Endothelial cell of umbilical vein (primary cell): ENCODE data around the gene MRPL58. TPM values are rescaled to one million over a fixed set of nuclear protein-coding genes. Genes with fewer than 3 reads are reported as not detected.

ENCODE experiments used
- Bru-seq: library from RNA; stranded (reverse); fragments of 400-500 nt; gene quantifications from one replicate; lab custom pipeline; 2021; lab: Mats Ljungman, UMichigan
- BruChase-seq, 2 experiments: library from RNA; stranded (reverse); fragments of 400-500 nt; gene quantifications; one replicate each; lab custom pipeline; 2021; lab: Mats Ljungman, UMichigan
- BruUV-seq: library from RNA; stranded (reverse); fragments of 400-500 nt; replicated peaks from 2 replicates; lab custom pipeline; 2021; lab: Mats Ljungman, UMichigan
- CTCF ChIA-PET: fragments of 300-600, 350-600 bp; sonication (Branson Sonifier 250); formaldehyde crosslinking; loops from one replicate; lab custom pipeline; 2021; ENCODE audit warnings: antibody characterized with exemption, inconsistent platforms; lab: Charles Lee
- POLR2A ChIA-PET: fragments of 300-600, 350-600 bp; sonication (Branson Sonifier 250); formaldehyde crosslinking; loops from one replicate; lab custom pipeline; 2021; ENCODE audit warnings: antibody characterized with exemption, inconsistent platforms; lab: Charles Lee
- DNase-seq: peaks from one replicate; pipeline ENCODE4 v3.0.0-alpha.2; 2011; ENCODE audit warnings: low read depth, low spot score
- FAIRE-seq: peaks from 2 replicates; lab custom pipeline; 2011; peaks lifted over from hg19 to GRCh38; lab: Jason Lieb, UNC
- H2AFZ ChIP-seq: 2 replicates; pipeline ENCODE4 v1.6.0; 2012; ENCODE audit warnings: low read depth, low read length, control low read depth, inconsistent platforms
- H3K27ac ChIP-seq: 2 replicates; pipeline ENCODE4 v1.5.1; 2011; ENCODE audit warnings: low read depth, mild to moderate bottlenecking, control low read depth, low read length, moderate library complexity; ENCODE audit not compliant: insufficient read depth
- H3K27me3 ChIP-seq, 2 experiments: 2 replicates each; pipeline versions ENCODE4 v1.6.0 to v1.6.1; 2011; ENCODE audit warnings: low read length in 2 of 2, mixed read lengths in 1 of 2; ENCODE audit not compliant: control insufficient read depth in 2 of 2, insufficient read depth in 2 of 2
- H3K36me3 ChIP-seq, 2 experiments: 2 replicates in 1 of 2; 3 replicates in 1 of 2; pipeline ENCODE4 v1.5.1; 2011; ENCODE audit warnings: low read length in 2 of 2, mild to moderate bottlenecking in 1 of 2, moderate library complexity in 1 of 2; ENCODE audit not compliant: control insufficient read depth in 2 of 2, insufficient read depth in 2 of 2; ENCODE audit errors: extremely low read depth in 1 of 2
- H3K4me1 ChIP-seq: 3 replicates; pipeline ENCODE4 v1.5.1; 2011; ENCODE audit warnings: mild to moderate bottlenecking, low read length; ENCODE audit not compliant: control insufficient read depth, insufficient read depth; ENCODE audit errors: extremely low read depth
- H3K4me2 ChIP-seq: 2 replicates; pipeline ENCODE4 v1.6.1; 2011; ENCODE audit warnings: low read length, control low read depth, mixed read lengths; ENCODE audit not compliant: insufficient read depth
- H3K4me3 ChIP-seq, 3 experiments: fragments of 200-600 bp in 1 of 3; sonication (generic), shearing (Covaris generic) in 1 of 3; replicated peaks in 1 of 3; 2 replicates each; pipeline ENCODE4 v1.5.1; 2011 to 2016; ENCODE audit warnings: control low read depth in 3 of 3, low read length in 3 of 3, mild to moderate bottlenecking in 2 of 3, inconsistent platforms in 1 of 3, low read depth in 1 of 3, moderate library complexity in 1 of 3; ENCODE audit not compliant: insufficient read depth in 1 of 3
- H3K79me2 ChIP-seq: 2 replicates; pipeline ENCODE4 v1.6.0; 2012; ENCODE audit warnings: low read length, inconsistent platforms; ENCODE audit not compliant: control insufficient read depth, insufficient read depth
- H3K9ac ChIP-seq: replicated peaks from 2 replicates; pipeline ENCODE3; 2011; ENCODE audit warnings: low read length, control low read depth; ENCODE audit not compliant: insufficient read depth; ENCODE audit errors: extremely low read depth
- H3K9me1 ChIP-seq: replicated peaks from 3 replicates; pipeline ENCODE4 v1.6.0; 2011; ENCODE audit warnings: mild to moderate bottlenecking, low read length; ENCODE audit not compliant: control insufficient read depth, insufficient read depth; ENCODE audit errors: extremely low read depth
- H3K9me3 ChIP-seq: replicated peaks from 2 replicates; pipeline ENCODE4 v1.5.1; 2012; ENCODE audit warnings: low read length, inconsistent platforms; ENCODE audit not compliant: control insufficient read depth, insufficient read depth
- H4K20me1 ChIP-seq: replicated peaks from 2 replicates; pipeline ENCODE3; 2011; ENCODE audit warnings: mild to moderate bottlenecking, low read length; ENCODE audit not compliant: control insufficient read depth, insufficient read depth; ENCODE audit errors: extremely low read depth
- EZH2 ChIP-seq: IDR thresholded peaks from 2 replicates; pipeline ENCODE4 v1.6.1; 2012; ENCODE audit warnings: borderline replicate concordance, low read depth, mild to moderate bottlenecking, moderate library complexity, low read length, inconsistent platforms; ENCODE audit not compliant: severe bottlenecking
- FOS ChIP-seq: IDR thresholded peaks from 2 replicates; pipeline ENCODE4 v1.6.1; 2011; ENCODE audit warnings: mild to moderate bottlenecking, low read length, moderate library complexity, borderline replicate concordance; ENCODE audit not compliant: insufficient read depth
- GATA2 ChIP-seq: IDR thresholded peaks from 2 replicates; pipeline ENCODE4 v1.7.0; 2011; ENCODE audit warnings: low read depth, mild to moderate bottlenecking, moderate library complexity, mixed read lengths, low read length; ENCODE audit not compliant: insufficient read length, insufficient read depth
- JUN ChIP-seq: IDR thresholded peaks from 2 replicates; pipeline ENCODE4 v1.6.1; 2011; ENCODE audit warnings: borderline replicate concordance, low read depth; ENCODE audit not compliant: insufficient read length, insufficient read depth
- MYC ChIP-seq: IDR thresholded peaks from one replicate; pipeline ENCODE4 v1.6.1; 2011; ENCODE audit warnings: mild to moderate bottlenecking, low read depth, low read length
- POLR2A ChIP-seq: IDR thresholded peaks from 2 replicates; pipeline ENCODE4 v1.6.1; 2012; ENCODE audit warnings: low read depth, mild to moderate bottlenecking, control low read depth, low read length
- POLR2AphosphoS5 ChIP-seq: IDR thresholded peaks from 2 replicates; pipeline ENCODE4 v1.6.1; 2012; ENCODE audit warnings: low read depth, mild to moderate bottlenecking, control low read depth, low read length, moderate library complexity; ENCODE audit not compliant: insufficient read depth
- dilution Hi-C: fragments of 300-500 bp; cut with MboI; formaldehyde crosslinking; loops from one replicate; pipeline ENCODE4 v1.15.0; 2019; ENCODE audit warnings: low sequenced_read_pairs; ENCODE audit not compliant: extremely low pct_ligation_motif_present
- intact Hi-C: fragments of 100-400 bp; cut with micrococcal nuclease; formaldehyde crosslinking; loops from one replicate; pipeline ENCODE4 v1.10.0; 2022
- long read RNA-seq: library from polyadenylated mRNA; stranded (forward); transcript quantifications from one replicate; pipeline ENCODE4 v2.0.0, GENCODE V29; 2021
- polyA minus RNA-seq, 3 experiments: library from RNA; depleted of rRNA, polyadenylated mRNA; stranded (reverse); fragments of >200 nt; gene quantifications; 1 replicate in 1 of 3; 2 replicates in 2 of 3; pipeline ENCODE4 v1.2.3, GENCODE V29; 2011
- polyA plus RNA-seq, 4 experiments: library from polyadenylated mRNA; depleted of rRNA in 3 of 4; stranded (reverse) in 3 of 4; unstranded in 1 of 4; fragments of >200 nt; gene quantifications; 2 replicates each; pipeline versions ENCODE4 v1.2.1 to v1.2.3, GENCODE V29; 2011 to 2012; ENCODE audit warnings: missing spikeins in 1 of 4
- total RNA-seq: library from RNA; stranded (reverse); gene quantifications from 2 replicates; pipeline ENCODE4 v1.2.3, GENCODE V29; 2021
- TF ChIP-seq, protein P1 (sequence below): IDR thresholded peaks from 2 replicates; pipeline ENCODE4 v1.6.1; 2011; ENCODE audit not compliant: insufficient read depth, insufficient read length
- TF ChIP-seq, protein P2 (sequence below), 2 donors: IDR thresholded peaks; 1 replicate in 1 of 2; 2 replicates in 1 of 2; pipeline ENCODE4 v1.5.1; 2011; ENCODE audit warnings: low read length in 2 of 2, mild to moderate bottlenecking in 2 of 2, moderate library complexity in 2 of 2, control low read depth in 1 of 2, inconsistent platforms in 1 of 2, low read depth in 1 of 2; ENCODE audit not compliant: insufficient read depth in 1 of 2; ENCODE audit errors: extremely low read depth in 1 of 2

MRPL58 gene
- 38.0 and 38.8 TPM in 2 replicates for total RNA-seq
- polyA plus RNA-seq: 28.7 and 43.7 TPM in 2 replicates
- 44.5 and 44.8 TPM in 2 replicates for polyA plus RNA-seq (2011; cell fraction: cytosol; rRNA removed)
- polyA plus RNA-seq (2011; cell fraction: nucleus; rRNA removed): 19.1 and 25.5 TPM in 2 replicates
- polyA plus RNA-seq (2012): 33.8 and 38.9 TPM in 2 replicates
- 15.2 and 21.3 TPM in 2 replicates for polyA minus RNA-seq
- polyA minus RNA-seq (2011; cell fraction: cytosol; rRNA and poly(A)+ RNA removed): 28.6 TPM
- 4.7 and 5.0 TPM in 2 replicates for polyA minus RNA-seq (2011; cell fraction: nucleus; rRNA and poly(A)+ RNA removed)
- Bru-seq, nascent RNA: percentile 65 among the genes with signal in this experiment
- percentile 77 among the genes with signal in this experiment for BruChase-seq, experiment 1, labeled RNA remaining after a 6-hour chase
- BruChase-seq, experiment 2, labeled RNA remaining after a 2-hour chase: percentile 68 among the genes with signal in this experiment
- long read RNA-seq, transcript MRPL58-201 (6 exons, 890 nt): major isoform, 76 of 83 reads
- long read RNA-seq, partial matches to known transcripts: 1 of 83 reads
- long read RNA-seq, other reads (novel, unspliced or antisense): 2 of 83 reads

GRCh38 chr17:75012346-75013091, at the start of gene MRPL58:
Gene MRPL58, plus strand, starts transcription at chr17:75012670. Its CDS starts 17 bp downstream, at chr17:75012687.
- no TSS peak for BruUV-seq
- peak within 1 kb of the TSS; percentile 67 for H3K27ac ChIP-seq
- dilution Hi-C loops: no loop called here
- H3K9ac ChIP-seq: peak within 1 kb of the TSS; percentile 83
- H3K9me3 ChIP-seq: no peaks in the 10 kb centered on the region
- no peaks in the 10 kb centered on the region for H3K27me3 ChIP-seq
- peak within 1 kb of the TSS; percentile 74 for H2AFZ ChIP-seq
- H3K4me3 ChIP-seq: peak within 1 kb of the TSS; percentile 56 to 89 (median 83)
- H3K4me2 ChIP-seq: peak within 1 kb of the TSS; percentile 88
- ChIA-PET CTCF (interaction anchor here (0.6 to 6.0 kb wide), 30 partner anchors 9 to 229 kb away, joined by 3 to 134 read pairs (median 5); partner anchors contain the start of genes CDR2L, HID1, NT5C and NUP85), POLR2A (interaction anchor here (0.5 to 2.8 kb wide), 5 partner anchors 23 to 139 kb away, joined by 3 to 17 read pairs (median 6); partner anchors contain the start of genes CDR2L and FDXR)
- H4K20me1 ChIP-seq: no peaks in the 10 kb centered on the region
- TF ChIP-seq EZH2 (no peak), POLR2AphosphoS5 (peak; percentile 88), MYC (no peak), FOS (no peak), JUN (no peak), POLR2A (peak; percentile 84), GATA2 (no peak)
- TF ChIP-seq, protein P1, sequence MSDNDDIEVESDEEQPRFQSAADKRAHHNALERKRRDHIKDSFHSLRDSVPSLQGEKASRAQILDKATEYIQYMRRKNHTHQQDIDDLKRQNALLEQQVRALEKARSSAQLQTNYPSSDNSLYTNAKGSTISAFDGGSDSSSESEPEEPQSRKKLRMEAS: no peak
- TF ChIP-seq, protein P2, sequence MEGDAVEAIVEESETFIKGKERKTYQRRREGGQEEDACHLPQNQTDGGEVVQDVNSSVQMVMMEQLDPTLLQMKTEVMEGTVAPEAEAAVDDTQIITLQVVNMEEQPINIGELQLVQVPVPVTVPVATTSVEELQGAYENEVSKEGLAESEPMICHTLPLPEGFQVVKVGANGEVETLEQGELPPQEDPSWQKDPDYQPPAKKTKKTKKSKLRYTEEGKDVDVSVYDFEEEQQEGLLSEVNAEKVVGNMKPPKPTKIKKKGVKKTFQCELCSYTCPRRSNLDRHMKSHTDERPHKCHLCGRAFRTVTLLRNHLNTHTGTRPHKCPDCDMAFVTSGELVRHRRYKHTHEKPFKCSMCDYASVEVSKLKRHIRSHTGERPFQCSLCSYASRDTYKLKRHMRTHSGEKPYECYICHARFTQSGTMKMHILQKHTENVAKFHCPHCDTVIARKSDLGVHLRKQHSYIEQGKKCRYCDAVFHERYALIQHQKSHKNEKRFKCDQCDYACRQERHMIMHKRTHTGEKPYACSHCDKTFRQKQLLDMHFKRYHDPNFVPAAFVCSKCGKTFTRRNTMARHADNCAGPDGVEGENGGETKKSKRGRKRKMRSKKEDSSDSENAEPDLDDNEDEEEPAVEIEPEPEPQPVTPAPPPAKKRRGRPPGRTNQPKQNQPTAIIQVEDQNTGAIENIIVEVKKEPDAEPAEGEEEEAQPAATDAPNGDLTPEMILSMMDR (IDR thresholded peaks at IDR 0.05; ENCODE audit: extremely low read depth in 1 of 2, insufficient read depth in 1 of 2, low read depth in 1 of 2, low read length in 2 of 2): peak; percentile 40 to 76
- H3K36me3 ChIP-seq: no peaks in the 10 kb centered on the region
- DNase-seq (peak; percentile 81), FAIRE-seq (peak; percentile 89)
- H3K9me1 ChIP-seq: no peaks in the 10 kb centered on the region
- H3K79me2 ChIP-seq: peaks cover 10% of the 10 kb centered on the region
- intact Hi-C loops: loop anchor here (1.0 kb wide), 3 partner anchors 21 to 51 kb away; no protein-coding TSS in a partner anchor
- peaks cover 16% of the 10 kb centered on the region for H3K4me1 ChIP-seq
